ENCODE results near the gene PITPNB.

Gene PITPNB

DNA sequence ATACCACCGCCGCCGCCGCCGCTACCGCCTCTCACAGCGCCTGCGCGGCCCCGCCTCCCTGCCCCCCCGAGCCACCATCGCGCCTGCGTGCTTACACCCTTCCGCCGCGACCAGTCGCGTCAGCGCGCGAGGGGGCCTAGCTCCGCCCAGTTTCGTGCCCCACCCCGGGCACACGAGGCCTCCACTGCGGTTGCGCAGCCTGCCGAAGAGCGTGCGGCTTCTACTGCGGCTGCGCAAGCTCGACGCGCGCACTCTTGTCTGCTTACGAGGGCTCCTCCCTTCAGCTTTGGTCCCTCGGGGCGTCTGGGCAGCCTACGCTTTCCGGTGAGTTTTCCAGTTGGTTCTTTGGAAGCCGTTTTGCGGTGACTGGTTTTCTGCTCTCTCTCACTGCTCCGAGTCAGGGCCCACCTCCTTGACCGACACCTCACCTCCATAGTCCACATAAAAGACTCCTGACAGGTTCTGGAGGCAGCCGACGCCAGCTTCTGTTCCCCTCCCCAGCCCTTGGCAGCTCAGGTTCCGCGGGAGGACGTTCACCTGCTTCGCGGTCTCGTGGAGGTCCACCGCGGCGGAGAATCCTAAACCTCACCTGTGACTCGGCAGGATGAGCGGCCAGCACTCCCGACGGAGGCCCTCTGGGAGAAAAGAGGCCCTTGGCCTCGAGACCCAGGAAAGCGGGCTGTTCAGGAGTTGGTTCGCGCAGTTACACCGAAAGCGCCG, at the start of gene PITPNB:
Gene PITPNB, minus strand, starts transcription at position 35 of the 720 bp plus-strand sequence. CDS start 65 bp downstream, outside the sequence.
- Mint-ChIP-seq H3K36me3 (ENCODE audit: low read depth) (peaks cover 48% of the 10 kb centered on the region), H3K27ac (peak within 1 kb of the TSS; percentile 98), H3K27me3 (no peaks in the 10 kb centered on the region), H3K4me1 (ENCODE audit: low read depth) (peaks cover 58% of the 10 kb centered on the region), H3K4me3 (peak within 1 kb of the TSS; percentile 90), H3K9me3 (no peaks in the 10 kb centered on the region)

DNA sequence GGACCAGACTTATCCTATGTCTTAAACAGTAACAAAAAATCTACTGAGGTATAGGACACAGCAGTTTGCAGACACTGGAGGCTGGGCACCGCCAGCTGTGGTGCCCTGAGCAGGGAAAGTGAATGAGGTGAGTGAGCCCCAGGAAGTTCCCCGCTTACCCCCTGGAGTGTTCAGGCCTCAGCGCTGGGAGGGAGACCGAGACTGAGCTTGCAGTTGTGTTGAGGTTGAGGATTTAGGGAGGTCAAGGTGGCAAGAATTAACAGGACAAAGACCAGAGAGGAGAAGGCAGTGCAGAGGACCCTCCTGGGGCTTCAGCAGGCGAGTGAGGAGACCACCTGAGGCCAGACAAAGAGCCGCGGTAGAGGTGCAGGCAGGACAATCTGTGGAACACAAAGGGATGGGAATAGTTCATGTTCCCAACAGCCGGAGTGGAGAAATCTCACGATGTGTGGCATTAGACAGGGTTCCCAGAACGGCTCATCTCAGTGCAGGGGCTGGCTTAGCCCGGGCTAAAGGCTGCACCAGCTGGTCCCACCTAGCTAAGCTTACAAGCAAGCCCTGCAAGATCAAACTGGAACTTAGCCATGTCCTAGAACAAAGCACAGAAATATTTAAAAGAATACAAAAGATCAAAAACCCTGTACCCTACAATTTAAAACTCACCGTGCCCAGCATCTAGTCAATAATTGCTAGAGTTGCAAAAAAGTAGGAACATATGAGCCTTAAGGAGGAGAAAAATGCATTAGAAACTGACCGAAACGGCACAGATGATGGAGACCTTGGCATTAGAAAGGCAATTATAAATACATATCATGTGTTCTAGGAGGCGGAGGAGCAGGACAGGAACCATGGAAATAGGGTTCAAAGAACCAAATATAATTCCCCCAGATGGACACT, 47.4 kb upstream of the PITPNB start:
- Mint-ChIP-seq H3K4me1 (ENCODE audit: low read depth) (no peaks in the 10 kb centered on the region), H3K4me3 (no peak overlapping the region), H3K27me3 (no peaks in the 10 kb centered on the region), H3K9me3 (no peaks in the 10 kb centered on the region), H3K27ac (no peak overlapping the region), H3K36me3 (ENCODE audit: low read depth) (no peaks in the 10 kb centered on the region)

DNA sequence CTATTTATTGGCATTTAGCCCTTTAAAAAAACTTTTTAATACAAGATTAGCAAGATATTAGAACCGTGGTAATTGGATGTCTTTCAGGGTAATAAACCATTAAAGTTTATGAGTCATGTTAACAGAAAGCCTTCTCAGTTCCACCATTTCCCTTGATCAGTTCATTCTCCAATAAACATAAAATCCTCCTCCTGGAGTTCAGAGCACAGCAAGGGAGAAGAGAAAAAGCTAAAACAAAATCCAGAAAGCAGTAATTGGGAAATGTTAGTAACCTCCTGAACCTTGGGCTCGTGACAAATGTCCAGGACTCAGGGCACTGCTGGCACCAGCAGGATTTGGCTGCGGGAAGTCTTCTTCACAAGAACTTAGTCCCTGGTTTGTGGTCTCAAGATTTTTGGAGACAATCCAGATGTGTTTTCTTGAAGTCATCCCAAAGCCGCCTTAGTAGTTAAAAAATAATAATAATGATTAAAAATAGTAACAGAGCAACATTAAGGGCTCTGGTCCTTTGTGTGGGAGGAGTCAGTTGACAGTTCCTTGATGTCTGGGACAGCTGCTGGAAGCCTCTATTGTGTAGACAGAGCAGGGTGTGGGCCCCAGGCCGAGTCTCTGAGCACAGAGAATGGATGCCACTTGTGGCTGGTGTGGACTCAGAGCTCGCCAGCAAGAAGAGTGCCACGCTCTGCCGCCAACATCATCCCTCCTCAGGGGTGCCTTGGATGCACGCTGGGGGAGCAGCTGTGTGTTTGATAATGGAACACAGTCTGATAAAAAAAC, 43.4 kb upstream of the PITPNB start:
- H3K27ac Mint-ChIP-seq: no peak overlapping the region
- H3K4me3 Mint-ChIP-seq: no peak overlapping the region
- no peaks in the 10 kb centered on the region for H3K9me3 Mint-ChIP-seq
- no peaks in the 10 kb centered on the region for H3K4me1 Mint-ChIP-seq (ENCODE audit: low read depth)
- no peaks in the 10 kb centered on the region for H3K27me3 Mint-ChIP-seq
- no peaks in the 10 kb centered on the region for H3K36me3 Mint-ChIP-seq (ENCODE audit: low read depth)

DNA sequence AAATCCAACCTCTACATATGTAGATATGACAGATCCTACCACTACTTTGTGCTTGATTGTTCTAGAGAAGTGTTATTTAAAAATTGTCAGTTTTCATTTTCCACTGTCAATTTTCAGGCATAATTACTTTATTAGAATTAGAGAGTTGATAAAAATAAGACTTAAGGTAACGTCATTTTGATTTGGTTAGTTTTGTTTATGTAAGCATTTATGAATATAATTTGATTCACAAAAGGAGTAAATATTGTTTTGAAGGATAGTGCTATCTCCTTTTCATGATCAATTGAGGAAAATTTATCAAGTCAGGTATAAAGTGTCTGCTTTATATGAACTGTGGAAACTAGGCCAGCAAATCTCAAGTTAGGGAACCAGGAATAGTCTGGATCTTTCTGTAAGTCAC, 42.6 kb upstream of the PITPNB start:
- H3K36me3 Mint-ChIP-seq (ENCODE audit: low read depth): no peaks in the 10 kb centered on the region
- H3K27ac Mint-ChIP-seq: no peak overlapping the region

DNA sequence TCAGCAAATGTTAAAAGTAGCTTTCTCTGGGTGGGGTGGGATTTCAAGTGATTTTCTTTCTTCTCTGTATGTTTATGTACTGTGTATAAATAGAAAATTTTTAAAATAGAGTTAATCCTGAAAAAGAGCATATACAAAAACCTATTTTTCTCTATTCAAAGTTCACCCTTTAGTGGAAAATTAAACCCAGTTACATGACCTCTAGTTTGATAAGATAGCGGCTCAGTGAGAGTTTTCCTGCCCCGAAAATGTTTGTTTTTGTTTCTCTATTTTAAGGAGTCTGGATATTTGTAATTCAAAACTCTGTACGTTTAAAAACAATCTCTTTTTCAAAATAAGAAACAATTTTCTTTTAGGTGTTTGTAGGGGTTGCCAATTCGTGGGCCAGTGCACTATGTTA, 42.1 kb upstream of the PITPNB start:
- no peaks in the 10 kb centered on the region for H3K4me1 Mint-ChIP-seq (ENCODE audit: low read depth)
- no peaks in the 10 kb centered on the region for H3K36me3 Mint-ChIP-seq (ENCODE audit: low read depth)
- H3K27me3 Mint-ChIP-seq: no peaks in the 10 kb centered on the region
- no peaks in the 10 kb centered on the region for H3K9me3 Mint-ChIP-seq
- no peak overlapping the region for H3K4me3 Mint-ChIP-seq
- no peak overlapping the region for H3K27ac Mint-ChIP-seq

More for the DNA sequence above, 42.6 kb upstream of the PITPNB start:
- no peak overlapping the region for H3K4me3 Mint-ChIP-seq
- no peaks in the 10 kb centered on the region for H3K27me3 Mint-ChIP-seq
- H3K4me1 Mint-ChIP-seq (ENCODE audit: low read depth): no peaks in the 10 kb centered on the region
- H3K9me3 Mint-ChIP-seq: no peaks in the 10 kb centered on the region

DNA sequence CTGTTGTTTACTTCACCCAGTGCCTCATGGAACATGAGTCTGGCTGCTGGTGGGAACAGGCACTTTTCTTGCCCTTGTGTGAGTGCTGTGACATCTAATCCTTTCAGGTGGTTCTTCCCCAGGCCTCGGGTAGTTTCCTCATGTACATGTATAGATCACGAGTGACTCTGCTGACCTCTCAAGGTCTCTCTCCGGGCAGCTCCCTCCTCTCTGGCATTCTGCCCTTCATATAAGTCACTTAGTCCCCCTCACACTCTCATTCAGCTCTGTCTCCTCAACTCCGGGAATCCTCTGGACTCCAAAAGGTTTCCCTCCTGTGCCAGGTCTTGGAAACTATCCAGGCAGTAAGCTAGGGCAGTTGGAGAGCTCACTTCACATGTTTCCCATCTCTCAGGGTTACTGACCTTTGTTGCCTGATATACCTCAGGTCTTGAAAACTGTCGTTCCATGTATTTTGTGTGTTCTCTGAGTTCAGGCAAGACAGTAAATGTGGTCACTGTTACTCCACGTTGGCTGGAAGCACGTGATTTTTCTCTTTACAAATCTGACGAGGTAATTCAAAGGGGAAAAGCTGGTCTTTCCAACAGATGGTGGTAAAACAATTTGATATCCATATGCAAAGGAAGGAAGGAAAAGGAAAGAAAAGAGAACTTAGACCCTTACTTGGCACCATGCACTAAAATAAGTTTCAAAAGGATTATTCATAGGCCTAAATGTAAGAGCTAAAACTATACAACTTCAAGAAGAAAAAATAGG, 40.5 kb upstream of the PITPNB start:
- Mint-ChIP-seq H3K36me3 (ENCODE audit: low read depth) (no peaks in the 10 kb centered on the region), H3K4me3 (no peak overlapping the region), H3K27me3 (no peaks in the 10 kb centered on the region), H3K4me1 (ENCODE audit: low read depth) (no peaks in the 10 kb centered on the region), H3K9me3 (no peaks in the 10 kb centered on the region), H3K27ac (no peak overlapping the region)

DNA sequence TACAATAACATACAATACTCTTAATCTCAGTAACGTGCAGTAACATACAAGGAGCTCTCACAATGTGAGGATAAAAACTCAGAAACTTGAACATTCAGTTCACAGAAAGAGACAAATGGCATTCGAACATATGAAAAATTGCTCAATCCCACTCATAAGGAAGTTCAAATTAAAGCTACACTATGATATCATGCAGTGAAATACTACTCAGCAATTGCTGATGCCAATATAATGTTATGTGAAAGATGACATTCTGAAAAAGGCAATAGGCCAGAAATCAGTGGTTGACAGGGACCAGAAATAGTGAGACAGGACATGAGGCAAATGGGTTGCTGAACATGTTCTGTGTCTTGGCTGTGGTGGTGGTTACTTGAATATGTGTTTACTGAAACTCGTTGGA, 33.7 kb upstream of the PITPNB start:
- no peak overlapping the region for H3K4me3 Mint-ChIP-seq
- no peaks in the 10 kb centered on the region for H3K9me3 Mint-ChIP-seq

DNA sequence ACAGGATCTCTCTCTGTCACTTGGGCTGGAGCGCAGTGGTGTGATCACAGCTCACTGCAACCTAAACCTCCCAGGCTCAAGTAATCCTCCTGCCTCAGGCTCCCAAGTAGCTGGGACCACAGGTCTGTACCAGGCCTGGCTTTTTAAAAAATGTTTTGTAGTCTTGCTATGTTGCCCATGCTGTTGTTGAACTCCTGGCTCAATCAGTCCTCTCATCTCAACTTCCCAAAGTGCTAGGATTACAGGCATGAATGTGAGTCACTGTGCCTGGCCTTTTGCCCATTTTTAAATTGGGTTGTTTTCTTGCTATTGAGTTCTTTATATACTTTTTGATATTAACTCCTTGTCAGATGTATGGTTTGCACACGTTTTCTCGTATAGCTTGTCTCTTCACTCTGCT, 33.0 kb upstream of the PITPNB start:
- Mint-ChIP-seq H3K4me1 (ENCODE audit: low read depth) (no peaks in the 10 kb centered on the region), H3K4me3 (no peak overlapping the region), H3K27me3 (no peaks in the 10 kb centered on the region), H3K27ac (no peak overlapping the region), H3K36me3 (ENCODE audit: low read depth) (peaks cover 8% of the 10 kb centered on the region), H3K9me3 (no peaks in the 10 kb centered on the region)

More for the DNA sequence above, 33.7 kb upstream of the PITPNB start:
- Mint-ChIP-seq H3K27me3 (no peaks in the 10 kb centered on the region), H3K27ac (no peak overlapping the region), H3K36me3 (ENCODE audit: low read depth) (peaks cover 3% of the 10 kb centered on the region), H3K4me1 (ENCODE audit: low read depth) (no peaks in the 10 kb centered on the region)

DNA sequence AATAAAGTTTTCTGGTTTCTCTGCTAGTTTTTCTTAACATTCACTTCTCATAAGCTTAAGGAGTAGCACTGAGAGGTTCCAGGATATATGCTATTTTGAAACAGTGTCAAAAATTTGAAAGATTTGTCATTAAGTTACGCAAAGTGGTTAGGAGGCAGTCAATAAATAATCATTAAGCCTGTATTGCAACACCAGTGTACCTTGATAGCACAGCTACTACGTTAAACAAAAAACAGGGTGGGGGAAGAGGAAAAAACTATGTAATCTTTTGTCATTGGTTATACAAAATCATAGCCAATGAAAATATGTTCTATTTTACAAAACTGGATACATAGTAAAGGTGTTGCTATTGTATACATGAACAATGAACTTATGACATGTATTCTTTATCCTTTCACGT, 30.4 kb upstream of the PITPNB start:
- H3K4me1 Mint-ChIP-seq (ENCODE audit: low read depth): no peaks in the 10 kb centered on the region
- H3K27ac Mint-ChIP-seq: no peak overlapping the region
- peaks cover 10% of the 10 kb centered on the region for H3K36me3 Mint-ChIP-seq (ENCODE audit: low read depth)
- no peak overlapping the region for H3K4me3 Mint-ChIP-seq
- no peaks in the 10 kb centered on the region for H3K27me3 Mint-ChIP-seq
- H3K9me3 Mint-ChIP-seq: no peaks in the 10 kb centered on the region

DNA sequence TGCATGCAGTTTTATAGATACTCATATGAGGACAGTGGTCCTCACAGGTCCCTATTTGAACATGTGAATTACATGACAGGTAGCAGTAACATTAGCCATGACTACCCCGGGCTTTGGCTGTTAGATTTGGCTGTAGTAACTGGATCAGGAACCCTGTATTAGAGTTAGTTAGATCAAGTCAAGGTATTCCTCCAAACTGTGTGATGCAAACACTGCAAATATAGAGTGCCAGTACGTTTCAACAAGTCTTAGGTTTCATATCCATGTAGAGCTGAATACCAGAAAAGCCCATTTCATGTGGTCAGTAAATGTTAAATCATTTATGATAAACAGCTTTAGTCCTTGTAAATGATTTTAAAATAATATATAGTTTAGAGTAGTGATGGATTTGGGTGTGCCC, 29.5 kb upstream of the PITPNB start:
- Mint-ChIP-seq H3K4me1 (ENCODE audit: low read depth) (no peaks in the 10 kb centered on the region), H3K4me3 (no peak overlapping the region), H3K9me3 (no peaks in the 10 kb centered on the region), H3K27me3 (no peaks in the 10 kb centered on the region), H3K27ac (no peak overlapping the region), H3K36me3 (ENCODE audit: low read depth) (peaks cover 12% of the 10 kb centered on the region)

DNA sequence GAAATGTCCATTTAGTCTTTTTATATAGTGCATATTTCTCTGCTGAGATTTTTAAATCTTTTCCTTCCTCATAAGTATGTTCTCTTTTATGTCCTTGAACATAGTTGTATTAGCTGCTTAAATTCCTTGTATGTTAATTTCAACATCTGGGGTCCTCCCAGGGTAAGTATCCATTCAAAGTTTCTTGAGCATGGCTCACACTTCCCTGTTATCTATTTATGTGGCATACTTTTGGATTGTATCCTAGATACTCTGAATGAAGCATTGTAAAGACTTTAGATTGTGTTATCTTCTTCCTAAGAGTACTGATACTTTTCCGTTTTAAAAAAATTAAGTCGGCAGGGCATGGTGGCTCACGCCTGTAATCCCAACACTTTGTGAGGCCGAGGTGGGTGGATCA, 28.4 kb upstream of the PITPNB start:
- H3K4me3 Mint-ChIP-seq: no peak overlapping the region
- H3K36me3 Mint-ChIP-seq (ENCODE audit: low read depth): peaks cover 14% of the 10 kb centered on the region
- H3K27me3 Mint-ChIP-seq: no peaks in the 10 kb centered on the region
- H3K27ac Mint-ChIP-seq: no peak overlapping the region
- no peaks in the 10 kb centered on the region for H3K4me1 Mint-ChIP-seq (ENCODE audit: low read depth)
- no peaks in the 10 kb centered on the region for H3K9me3 Mint-ChIP-seq

DNA sequence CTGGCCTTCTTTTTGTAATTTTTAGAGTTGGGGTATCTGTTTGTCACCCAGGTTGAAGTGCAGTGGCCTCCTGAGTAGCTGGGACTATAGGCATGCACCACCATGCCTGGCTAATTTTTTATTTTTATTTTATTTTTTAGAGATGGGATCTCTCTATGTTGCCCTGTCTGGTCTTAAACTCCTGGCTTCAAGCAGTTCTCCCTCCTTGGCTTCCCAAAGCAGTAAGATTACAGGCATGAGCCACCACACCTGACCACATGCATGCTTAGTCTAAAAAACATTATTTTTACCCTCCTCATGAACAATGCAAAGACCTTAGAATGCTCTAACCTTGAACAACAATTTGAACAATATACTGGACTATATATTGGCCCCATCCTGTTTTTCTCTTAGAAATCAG, 22.1 kb upstream of the PITPNB start:
- Mint-ChIP-seq H3K27ac (no peak overlapping the region), H3K4me1 (ENCODE audit: low read depth) (no peaks in the 10 kb centered on the region), H3K9me3 (no peaks in the 10 kb centered on the region), H3K4me3 (no peak overlapping the region), H3K36me3 (ENCODE audit: low read depth) (peaks cover 4% of the 10 kb centered on the region), H3K27me3 (no peaks in the 10 kb centered on the region)

DNA sequence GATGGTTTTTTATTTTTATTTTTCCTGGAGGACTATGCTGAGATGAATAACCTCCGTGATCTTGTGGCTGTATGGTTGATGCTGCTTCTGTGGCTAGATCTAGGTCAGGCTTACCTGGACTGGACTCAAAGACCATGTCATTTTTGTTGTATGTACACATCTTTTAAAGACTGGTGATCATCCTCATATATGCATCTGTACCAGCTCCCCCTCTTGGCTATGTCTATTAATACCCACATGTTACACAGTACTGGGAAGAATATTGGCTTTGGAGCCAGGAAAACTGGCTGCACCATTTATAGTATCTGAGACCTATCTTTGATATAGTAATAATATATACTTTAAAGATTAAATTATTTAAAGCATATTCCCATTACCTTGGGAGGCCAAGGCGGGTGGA, 18.4 kb upstream of the PITPNB start:
- Mint-ChIP-seq H3K27ac (no peak overlapping the region), H3K4me3 (no peak overlapping the region), H3K36me3 (ENCODE audit: low read depth) (no peaks in the 10 kb centered on the region), H3K27me3 (no peaks in the 10 kb centered on the region), H3K4me1 (ENCODE audit: low read depth) (no peaks in the 10 kb centered on the region), H3K9me3 (no peaks in the 10 kb centered on the region)

DNA sequence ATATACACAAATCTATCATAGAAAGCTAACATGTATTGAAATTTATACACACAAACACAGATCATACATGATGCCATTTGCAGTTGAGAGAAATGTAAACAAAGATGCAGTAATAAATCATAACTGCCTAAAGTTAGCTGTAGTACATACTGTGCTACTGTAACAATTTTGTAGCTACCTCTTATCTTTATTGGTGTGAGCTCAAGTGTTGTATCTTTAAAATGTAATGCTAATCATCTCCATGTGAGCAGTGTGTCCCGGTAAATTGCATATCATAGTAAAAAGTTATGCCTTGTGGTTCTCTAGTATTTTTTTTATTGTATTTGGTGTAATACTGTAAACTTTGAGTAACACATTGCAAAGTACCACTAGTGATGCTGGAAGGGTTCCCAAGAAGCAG, 16.8 kb upstream of the PITPNB start:
- Mint-ChIP-seq H3K4me3 (no peak overlapping the region), H3K4me1 (ENCODE audit: low read depth) (no peaks in the 10 kb centered on the region), H3K27ac (no peak overlapping the region), H3K27me3 (no peaks in the 10 kb centered on the region), H3K9me3 (no peaks in the 10 kb centered on the region), H3K36me3 (ENCODE audit: low read depth) (no peaks in the 10 kb centered on the region)

Data from stimulated activated naive CD8-positive, alpha-beta T cell treated with anti-CD3 and anti-CD28 coated beads, Interleukin-15, Interleukin-2, amounts not matched to agents 100 ng/mL and 50 ng/mL, for 24 hours (primary cell).